Measurements from ENCODE around the gene MAD1L1.
A peak's percentile ranks its signal among the peaks of the same experiment; 100 is the strongest.

The MAD1L1 gene

DNA sequence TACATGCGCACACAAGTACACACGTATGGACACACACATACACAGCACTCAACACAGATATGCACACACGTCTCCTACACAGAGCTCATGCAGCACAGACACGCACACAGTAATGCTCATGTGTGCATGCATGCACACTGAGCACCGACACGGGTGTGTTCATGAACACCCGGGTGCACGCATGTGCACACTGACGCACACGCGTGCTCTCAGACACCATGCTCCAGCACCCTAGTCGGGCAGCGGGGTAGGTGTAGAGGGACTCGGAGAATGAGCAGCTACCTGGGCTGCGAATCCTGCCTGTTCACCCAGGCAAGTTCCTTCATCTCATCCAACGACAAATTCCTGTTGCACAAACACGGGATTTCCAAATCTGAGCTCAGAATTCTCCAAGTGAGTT is 184.7 kb downstream of the MAD1L1 start:
- H3K36me3 ChIP-seq = peaks cover 10% of the 10 kb centered on the region
- H3K4me1 ChIP-seq = no peaks in the 10 kb centered on the region
- TF ChIP-seq, protein P1, sequence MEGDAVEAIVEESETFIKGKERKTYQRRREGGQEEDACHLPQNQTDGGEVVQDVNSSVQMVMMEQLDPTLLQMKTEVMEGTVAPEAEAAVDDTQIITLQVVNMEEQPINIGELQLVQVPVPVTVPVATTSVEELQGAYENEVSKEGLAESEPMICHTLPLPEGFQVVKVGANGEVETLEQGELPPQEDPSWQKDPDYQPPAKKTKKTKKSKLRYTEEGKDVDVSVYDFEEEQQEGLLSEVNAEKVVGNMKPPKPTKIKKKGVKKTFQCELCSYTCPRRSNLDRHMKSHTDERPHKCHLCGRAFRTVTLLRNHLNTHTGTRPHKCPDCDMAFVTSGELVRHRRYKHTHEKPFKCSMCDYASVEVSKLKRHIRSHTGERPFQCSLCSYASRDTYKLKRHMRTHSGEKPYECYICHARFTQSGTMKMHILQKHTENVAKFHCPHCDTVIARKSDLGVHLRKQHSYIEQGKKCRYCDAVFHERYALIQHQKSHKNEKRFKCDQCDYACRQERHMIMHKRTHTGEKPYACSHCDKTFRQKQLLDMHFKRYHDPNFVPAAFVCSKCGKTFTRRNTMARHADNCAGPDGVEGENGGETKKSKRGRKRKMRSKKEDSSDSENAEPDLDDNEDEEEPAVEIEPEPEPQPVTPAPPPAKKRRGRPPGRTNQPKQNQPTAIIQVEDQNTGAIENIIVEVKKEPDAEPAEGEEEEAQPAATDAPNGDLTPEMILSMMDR (IDR thresholded peaks at IDR 0.05; ENCODE audit: low read depth, low read length) = no peak
- no peak overlapping the region for H3K4me3 ChIP-seq (ENCODE audit: low read depth, low read length)
- no peaks in the 10 kb centered on the region for H3K27me3 ChIP-seq
- no peaks in the 10 kb centered on the region for H3K9me3 ChIP-seq
- peak; percentile 2 for DNase-seq

DNA sequence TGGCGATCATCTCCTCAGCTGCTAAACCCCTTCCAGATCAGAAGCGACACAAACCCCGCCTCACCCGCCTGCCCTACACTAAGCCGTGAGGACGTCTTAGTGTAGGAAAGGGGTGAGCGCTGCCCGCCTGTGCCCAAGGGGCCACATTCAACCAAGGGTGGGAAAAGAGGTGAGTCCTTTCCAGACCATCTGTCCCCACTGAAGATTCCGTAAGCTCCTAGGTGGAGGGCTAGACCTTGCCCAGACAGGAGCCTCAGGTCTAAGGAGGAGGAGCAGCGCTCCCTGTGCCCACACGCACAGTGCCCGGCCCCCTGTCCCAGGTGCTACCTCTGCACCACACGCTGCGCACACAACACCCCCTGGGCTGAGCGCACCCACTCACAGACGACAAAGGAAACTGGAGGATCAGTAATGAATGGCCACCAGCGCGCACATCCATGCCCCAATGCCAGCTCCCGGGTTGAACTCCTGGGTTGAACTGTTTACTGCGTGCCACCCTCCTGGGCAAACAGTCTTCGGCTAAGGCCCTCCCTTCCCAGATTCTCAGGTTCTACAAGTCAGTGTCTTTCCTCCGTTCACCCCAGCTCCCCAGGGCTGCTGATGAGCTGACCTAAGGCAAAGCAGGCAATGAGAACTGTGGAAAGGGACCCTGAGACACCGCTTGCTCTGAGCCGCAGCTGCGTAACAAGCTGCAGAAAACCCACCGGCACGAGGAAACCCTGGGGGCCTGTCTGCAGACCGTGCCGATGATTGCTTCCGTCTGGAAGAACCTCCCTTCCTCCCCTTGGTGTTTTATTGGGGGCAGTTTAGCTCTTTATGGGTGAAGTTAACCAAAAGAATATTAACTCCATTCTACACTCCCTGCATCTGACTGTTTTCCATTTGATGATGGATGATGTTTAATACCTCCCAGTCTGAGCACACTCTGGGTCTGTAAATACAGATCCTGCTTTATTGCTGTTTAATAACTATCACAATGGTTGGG is 185.9 kb downstream of the MAD1L1 start:
- H3K4me1 ChIP-seq = no peaks in the 10 kb centered on the region
- peaks cover 13% of the 10 kb centered on the region for H3K36me3 ChIP-seq
- H3K9me3 ChIP-seq = no peaks in the 10 kb centered on the region
- TF ChIP-seq, protein P1 (IDR thresholded peaks at IDR 0.05; ENCODE audit: low read depth, low read length) = no peak
- H3K4me3 ChIP-seq (ENCODE audit: low read depth, low read length) = no peak overlapping the region
- no peaks in the 10 kb centered on the region for H3K27me3 ChIP-seq
- peak; percentile 6 for DNase-seq

DNA sequence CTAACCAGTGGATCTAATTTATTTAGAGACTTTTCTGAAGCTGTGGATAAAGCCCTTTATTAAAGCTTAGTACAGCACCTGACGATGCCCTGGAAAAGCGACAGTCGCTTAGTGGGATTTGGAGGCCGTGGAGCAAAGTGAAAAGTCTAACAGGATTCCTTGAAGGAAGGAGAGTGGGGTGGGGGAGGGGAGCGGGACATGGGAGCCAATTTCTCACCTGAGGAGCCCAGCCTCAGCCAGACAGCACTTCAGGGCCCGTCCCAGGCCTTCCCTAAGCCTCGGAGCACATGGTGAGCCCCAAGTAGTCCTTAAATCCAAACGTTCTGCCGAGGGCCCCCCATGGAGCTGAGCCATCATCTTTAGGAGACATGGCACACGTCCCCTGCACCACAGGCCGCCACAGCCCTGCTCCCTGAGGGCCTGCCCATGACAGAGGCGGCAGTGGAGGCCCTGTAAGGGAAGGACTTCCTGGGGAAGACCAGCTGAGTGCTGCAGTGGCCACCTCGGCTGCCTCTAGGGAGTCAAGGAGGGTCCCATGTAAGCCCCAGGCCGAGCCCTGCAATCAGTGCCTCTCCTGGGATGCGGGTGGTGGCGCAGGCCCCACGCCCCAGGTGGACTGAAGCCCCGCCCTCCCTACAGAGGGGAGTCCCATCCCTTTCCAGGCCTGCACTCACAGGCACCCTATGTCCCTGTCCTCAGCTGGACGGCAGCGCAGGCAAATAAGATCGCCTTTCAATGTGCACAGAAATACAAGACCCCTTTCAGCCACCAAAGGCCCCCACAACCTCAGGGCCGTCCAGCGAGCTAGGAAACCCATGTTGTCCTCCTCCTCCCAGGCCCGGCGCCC is 187.0 kb downstream of the MAD1L1 start:
- TF ChIP-seq, protein P1 (IDR thresholded peaks at IDR 0.05; ENCODE audit: low read depth, low read length) = no peak
- H3K36me3 ChIP-seq = peaks cover 13% of the 10 kb centered on the region
- no peaks in the 10 kb centered on the region for H3K4me1 ChIP-seq
- no peak overlapping the region for H3K4me3 ChIP-seq (ENCODE audit: low read depth, low read length)
- H3K27me3 ChIP-seq = no peaks in the 10 kb centered on the region
- H3K9me3 ChIP-seq = no peaks in the 10 kb centered on the region
- DNase-seq = peak; percentile 6

DNA sequence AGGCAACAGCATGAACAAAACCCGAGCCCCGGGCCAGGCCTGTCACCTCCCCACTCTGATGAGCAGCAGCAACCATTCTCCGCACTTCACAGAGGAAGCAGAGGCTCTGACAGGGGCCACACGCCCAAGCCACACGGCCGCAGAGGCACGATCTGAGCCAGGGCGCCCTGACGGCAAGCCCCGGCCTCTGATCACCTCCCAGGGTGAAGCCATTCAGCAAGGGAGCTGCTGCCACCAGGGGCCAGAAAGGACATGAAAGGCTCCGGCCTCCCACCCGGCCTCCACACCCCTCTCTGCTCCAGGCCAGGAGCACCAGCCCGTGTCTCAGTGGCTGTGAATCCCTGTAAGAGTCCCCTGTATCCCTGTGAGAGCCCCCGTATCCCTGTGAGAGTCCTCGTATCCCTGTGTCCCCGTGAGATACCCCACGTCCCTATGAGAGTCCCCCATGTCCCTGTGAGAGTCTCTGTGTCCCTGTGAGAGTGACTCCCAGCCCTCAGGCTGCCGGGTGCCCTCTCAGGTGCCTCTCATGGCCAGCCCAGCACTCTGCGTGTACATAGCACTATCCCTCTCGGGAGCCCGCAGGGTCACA is 187.8 kb downstream of the MAD1L1 start:
- Histone ChIP-seq H3K4me1 (no peaks in the 10 kb centered on the region), H3K27me3 (no peaks in the 10 kb centered on the region), H3K36me3 (peaks cover 13% of the 10 kb centered on the region), H3K9me3 (no peaks in the 10 kb centered on the region), H3K4me3 (ENCODE audit: low read depth, low read length) (no peak overlapping the region)
- DNase-seq = peak; percentile 2
- TF ChIP-seq, protein P1 (IDR thresholded peaks at IDR 0.05; ENCODE audit: low read depth, low read length) = no peak

DNA sequence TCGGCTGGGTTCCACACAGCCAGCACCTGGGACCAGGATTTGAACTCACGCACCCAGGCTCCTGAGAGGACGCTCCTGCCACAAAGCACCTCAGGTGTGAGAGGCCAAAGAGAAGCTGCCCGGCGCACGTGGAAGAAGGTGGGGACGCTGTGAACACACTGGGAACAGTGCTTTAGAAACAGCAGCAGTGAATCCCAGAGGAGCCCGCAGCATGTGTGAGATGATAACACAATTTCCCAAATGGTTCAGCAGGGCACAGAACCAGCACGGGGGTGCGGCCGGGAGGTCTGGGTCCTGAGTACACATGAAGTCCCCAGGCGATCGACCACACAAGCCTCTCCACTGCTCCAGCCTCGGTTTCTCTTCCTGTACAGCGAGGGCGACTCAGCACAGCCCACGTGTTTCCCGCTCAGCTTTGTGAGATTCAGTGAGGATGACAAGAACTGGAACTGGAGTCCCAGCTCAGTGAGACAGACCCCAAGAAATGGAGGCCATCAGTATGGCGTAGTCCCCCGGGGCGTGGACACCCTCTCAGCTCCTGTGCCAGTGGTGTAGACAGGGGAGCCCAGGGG is 188.3 kb downstream of the MAD1L1 start:
- H3K9me3 ChIP-seq = no peaks in the 10 kb centered on the region
- TF ChIP-seq, protein P1 (IDR thresholded peaks at IDR 0.05; ENCODE audit: low read depth, low read length) = no peak
- H3K4me3 ChIP-seq (ENCODE audit: low read depth, low read length) = no peak overlapping the region
- DNase-seq = peak; percentile 1
- no peaks in the 10 kb centered on the region for H3K27me3 ChIP-seq
- H3K4me1 ChIP-seq = no peaks in the 10 kb centered on the region
- H3K36me3 ChIP-seq = peaks cover 13% of the 10 kb centered on the region

All from BE2C (cell line).